ENCODE results near the gene GRIK4. TPM values are rescaled to one million over a fixed set of nuclear protein-coding genes. Genes with fewer than 3 reads are reported as not detected.

Gene GRIK4
- total RNA-seq, 4 donors from 2014 or later = under 0.01 to 0.69 (median 0.25) TPM

GRCh38 chr11:120601536-120601935, 90.0 kb downstream of the GRIK4 start:
- Histone ChIP-seq H3K36me3 (no peaks in the 10 kb centered on the region), H3K4me1 (no peaks in the 10 kb centered on the region), H3K9me3 (no peaks in the 10 kb centered on the region), H3K4me3 (no peak overlapping the region), H3K27me3 (peaks cover 12% of the 10 kb centered on the region), H3K27ac (no peak overlapping the region)
- TF ChIP-seq POLR2AphosphoS5 (IDR thresholded peaks at IDR 0.05) = no peak
- no peak for TF ChIP-seq POLR2A (IDR thresholded peaks at IDR 0.05)
- no peak for TF ChIP-seq CTCF (IDR thresholded peaks at IDR 0.05)
- no peak for ATAC-seq
- 71 to 72% methylated on average over 3 to 4 of the region's 4 CpGs for WGBS, 2 donors (ENCODE audit: low coverage in 1 of 2)

DNA sequence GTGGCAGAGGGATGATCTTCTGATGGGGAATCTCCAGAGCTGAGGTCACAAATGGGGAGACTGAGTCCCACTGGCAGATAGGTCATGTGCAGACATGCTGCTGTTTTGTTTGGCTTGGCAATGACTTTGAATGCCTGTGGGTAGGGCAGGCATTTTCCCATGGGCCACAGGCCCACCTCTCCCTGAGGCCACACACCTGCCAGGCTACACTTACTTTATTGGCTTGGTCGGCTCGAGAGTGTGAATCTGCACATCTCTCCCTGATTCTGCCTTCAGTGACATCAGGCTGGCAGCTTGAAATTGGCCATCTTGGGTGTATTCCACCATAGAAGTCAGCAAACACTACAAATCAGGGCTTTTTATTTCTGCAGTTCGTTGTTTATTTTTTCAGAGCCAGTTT, 91.5 kb downstream of the GRIK4 start:
- H3K27me3 ChIP-seq = peaks cover 11% of the 10 kb centered on the region
- no peaks in the 10 kb centered on the region for H3K36me3 ChIP-seq
- ATAC-seq = no peak
- H3K27ac ChIP-seq = no peak overlapping the region
- TF ChIP-seq EP300 (IDR thresholded peaks at IDR 0.05) (no peak), POLR2AphosphoS5 (IDR thresholded peaks at IDR 0.05) (no peak), POLR2A (IDR thresholded peaks at IDR 0.05) (no peak), CTCF (IDR thresholded peaks at IDR 0.05) (no peak)
- no peaks in the 10 kb centered on the region for H3K9me3 ChIP-seq
- H3K4me3 ChIP-seq = no peak overlapping the region
- 84 to 95% methylated on average over 3 of the region's 3 CpGs for WGBS, 2 donors (ENCODE audit: low coverage in 1 of 2)
- H3K4me1 ChIP-seq = peaks cover 0 to under 1% (median 0%) of the 10 kb centered on the region in 3 donors

DNA sequence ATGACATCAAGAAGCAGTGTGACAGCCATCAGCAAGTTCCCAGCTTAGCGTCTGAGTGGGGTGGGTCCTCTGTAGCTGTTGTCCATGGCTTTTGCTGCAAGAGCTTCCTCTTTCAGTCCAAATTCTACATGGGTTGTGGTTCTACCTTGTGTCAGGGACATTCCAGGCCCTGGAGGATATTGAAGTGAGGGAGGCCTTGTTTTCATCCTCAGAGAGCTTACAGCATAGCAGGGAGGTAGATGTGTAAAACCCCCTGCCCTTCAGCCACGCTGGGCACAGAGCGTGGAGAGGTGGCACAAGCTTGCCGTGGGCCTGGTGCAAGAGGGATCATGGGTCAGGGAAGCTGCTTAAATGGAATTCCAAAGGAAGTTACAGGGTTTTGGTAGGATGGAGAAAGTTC, 93.9 kb downstream of the GRIK4 start:
- no peak overlapping the region for H3K4me3 ChIP-seq
- WGBS, 2 donors (ENCODE audit: low coverage in 1 of 2) = 82 to 95% methylated on average over 2 to 4 of the region's 4 CpGs
- H3K27me3 ChIP-seq = no peaks in the 10 kb centered on the region
- no peaks in the 10 kb centered on the region for H3K36me3 ChIP-seq
- TF ChIP-seq POLR2AphosphoS5 (IDR thresholded peaks at IDR 0.05) (no peak), POLR2A (IDR thresholded peaks at IDR 0.05) (no peak), CTCF (IDR thresholded peaks at IDR 0.05) (no peak), EP300 (IDR thresholded peaks at IDR 0.05) (no peak)
- no peaks in the 10 kb centered on the region for H3K9me3 ChIP-seq
- peaks cover 0 to 24% (median 9%) of the 10 kb centered on the region in 3 donors for H3K4me1 ChIP-seq
- no peak overlapping the region for H3K27ac ChIP-seq
- no peak for ATAC-seq

DNA sequence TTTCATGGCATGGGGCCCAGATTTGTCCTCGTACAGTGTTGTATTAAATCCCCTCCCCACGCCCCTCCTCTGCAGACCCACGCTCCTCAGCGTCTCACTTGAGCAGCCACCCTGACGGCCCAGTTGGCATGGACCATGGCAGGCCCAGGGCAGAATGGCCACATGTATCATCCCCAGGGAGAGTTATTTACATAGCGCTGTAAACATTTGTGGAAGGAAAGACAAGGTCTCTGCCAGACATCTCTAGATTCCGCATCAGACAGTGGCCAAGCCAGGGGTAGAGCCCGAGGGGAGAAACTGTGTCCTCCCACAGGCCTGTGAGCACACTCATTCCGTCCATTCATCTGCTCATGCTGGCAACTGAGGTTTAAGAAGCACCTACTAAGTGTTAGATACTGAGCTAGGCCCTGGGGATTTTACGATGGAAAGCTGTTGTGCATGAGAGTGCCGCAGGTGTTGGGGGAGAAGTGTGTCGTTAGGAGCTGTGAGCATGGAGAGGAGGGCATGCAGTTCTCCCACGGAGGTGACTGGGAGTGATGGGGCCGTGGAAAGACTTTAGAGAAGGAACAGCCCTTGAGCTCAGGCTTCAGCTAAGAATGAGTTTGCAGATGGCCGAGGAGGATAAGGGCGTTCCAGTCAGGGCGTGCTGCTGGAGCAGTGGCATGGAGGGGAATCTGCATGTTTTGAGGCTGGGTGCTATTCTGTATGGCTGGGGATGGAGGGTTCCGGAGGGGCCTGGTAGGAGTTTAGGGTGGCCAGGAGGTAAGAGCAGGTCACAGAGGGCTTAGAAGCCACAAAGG, 94.9 kb downstream of the GRIK4 start:
- no peaks in the 10 kb centered on the region for H3K27me3 ChIP-seq
- H3K4me1 ChIP-seq = peaks cover 0 to 24% (median 9%) of the 10 kb centered on the region in 3 donors
- no peak overlapping the region for H3K4me3 ChIP-seq
- H3K27ac ChIP-seq = no peak overlapping the region
- WGBS, 2 donors (ENCODE audit: low coverage in 1 of 2) = 90% methylated on average over 5 to 17 of the region's 18 CpGs
- H3K9me3 ChIP-seq = no peaks in the 10 kb centered on the region
- H3K36me3 ChIP-seq = no peaks in the 10 kb centered on the region
- TF ChIP-seq POLR2A (IDR thresholded peaks at IDR 0.05) (no peak), EP300 (IDR thresholded peaks at IDR 0.05) (no peak), POLR2AphosphoS5 (IDR thresholded peaks at IDR 0.05) (no peak), CTCF (IDR thresholded peaks at IDR 0.05) (no peak)
- no peak for ATAC-seq

- Histone ChIP-seq H3K4me3 (no peak overlapping the region), H3K9me3 (no peaks in the 10 kb centered on the region), H3K36me3 (no peaks in the 10 kb centered on the region), H3K4me1 (peaks cover 0 to 24% (median 9%) of the 10 kb centered on the region in 3 donors), H3K27ac (no peak overlapping the region), H3K27me3 (no peaks in the 10 kb centered on the region)
- TF ChIP-seq EP300 (IDR thresholded peaks at IDR 0.05) = no peak
- no peak for TF ChIP-seq CTCF (IDR thresholded peaks at IDR 0.05)
- TF ChIP-seq POLR2AphosphoS5 (IDR thresholded peaks at IDR 0.05) = no peak
- no peak for TF ChIP-seq POLR2A (IDR thresholded peaks at IDR 0.05)
- no peak for ATAC-seq
- 83 to 89% methylated on average over 2 of the region's 2 CpGs for WGBS, 2 donors (ENCODE audit: low coverage in 1 of 2)
Observed at GRCh38 chr11:120608061-120608460, 96.5 kb downstream of the GRIK4 start.
